Effector CD8-positive, alpha-beta T cell (primary cell): ENCODE data around the gene DEFB126.
"Not testable (repeated sequence)": the region's sequence is repeated elsewhere in the genome, so short reads cannot be mapped to it uniquely, and the experiment has no call there.

Source experiments
- DNase-seq: peaks from one replicate; lab custom pipeline; 2025; lab: John Stamatoyannopoulos, UW
- total RNA-seq, 4 experiments: gene quantifications; one replicate each; lab custom pipeline; 2026; lab: John Stamatoyannopoulos, UW

Gene DEFB126, protein sequence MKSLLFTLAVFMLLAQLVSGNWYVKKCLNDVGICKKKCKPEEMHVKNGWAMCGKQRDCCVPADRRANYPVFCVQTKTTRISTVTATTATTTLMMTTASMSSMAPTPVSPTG
- total RNA-seq, result 0 reads per million in 4 experiments

DNA sequence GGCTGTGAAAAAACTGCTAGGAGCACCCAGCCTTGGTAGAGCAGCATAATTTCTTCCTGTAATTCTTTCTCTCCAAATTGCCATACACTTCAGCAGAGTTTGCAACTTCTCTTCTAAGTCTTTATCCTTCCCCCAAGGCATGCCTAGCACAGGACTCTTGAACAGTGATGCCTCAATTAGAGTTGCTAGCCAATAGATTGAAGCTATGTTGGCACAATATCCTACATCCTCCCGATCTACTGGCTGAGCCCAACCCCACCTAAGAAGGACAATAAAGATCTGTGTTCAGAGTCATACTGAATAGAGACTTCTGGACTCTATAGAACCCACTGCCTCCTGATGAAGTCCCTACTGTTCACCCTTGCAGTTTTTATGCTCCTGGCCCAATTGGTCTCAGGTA is at the start of gene DEFB126:
Gene DEFB126 (plus strand): TSS at position 301 of the 400 bp plus-strand sequence. CDS start 39 bp downstream, at position 340.
- DNase-seq, result no peak

DNA sequence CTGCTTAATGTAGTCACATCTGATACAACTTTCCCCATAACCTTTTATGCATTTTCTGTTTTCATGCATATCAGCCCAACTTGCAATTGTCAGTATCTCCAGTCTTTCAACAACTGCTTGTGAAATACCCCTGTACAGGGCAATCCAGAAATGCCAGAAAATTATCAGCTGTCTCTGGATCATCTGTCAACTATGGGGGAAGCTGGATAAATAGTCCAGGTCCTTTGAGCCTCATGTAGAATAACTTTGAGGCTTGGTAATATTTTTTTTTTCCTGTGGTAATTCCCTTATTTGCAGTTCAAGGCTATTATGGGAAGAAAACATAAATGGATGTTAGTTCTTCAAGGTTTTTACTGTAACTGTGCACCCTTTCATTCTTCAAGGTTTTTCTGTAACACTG is 48.7 kb upstream of the DEFB126 start:
- no peak for DNase-seq

DNA sequence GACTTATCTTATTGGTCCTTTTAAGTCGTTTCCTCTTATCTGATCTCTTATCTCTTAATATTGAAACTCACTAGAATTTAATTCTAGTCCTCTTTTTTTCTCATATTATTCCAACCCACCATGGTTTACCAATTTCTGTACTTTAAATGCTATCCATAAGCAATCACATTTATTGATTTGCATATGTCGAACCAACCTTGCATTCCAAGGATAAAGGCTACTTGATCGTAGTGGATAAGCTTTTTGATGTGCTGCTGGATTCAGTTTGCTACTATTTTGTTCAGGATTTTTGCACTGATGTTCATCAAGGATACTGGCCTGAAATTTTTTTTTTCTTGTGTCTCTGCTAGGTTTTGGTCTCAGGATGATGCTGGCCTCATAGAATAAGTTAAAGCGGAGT is 47.2 kb upstream of the DEFB126 start:
- no peak for DNase-seq

DNA sequence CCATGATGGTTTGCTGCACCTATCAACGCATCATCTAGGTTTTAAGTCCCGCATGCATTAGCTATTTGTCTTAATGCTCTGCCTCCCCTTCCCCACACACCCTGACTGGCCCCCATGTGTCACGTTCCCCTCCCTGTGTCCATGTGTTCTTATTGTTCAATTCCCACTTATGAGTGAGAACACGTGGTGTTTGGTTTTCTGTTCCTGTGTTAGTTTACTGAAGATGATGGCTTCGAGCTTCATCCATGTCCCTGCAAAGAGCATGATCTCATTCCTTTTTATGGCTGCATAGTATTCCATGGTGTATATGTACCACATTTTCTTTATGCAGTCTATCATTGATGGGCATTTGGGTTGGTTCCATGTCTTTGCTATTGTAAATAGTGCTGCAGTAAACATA is 44.7 kb upstream of the DEFB126 start:
- not testable (repeated sequence) for DNase-seq

DNA sequence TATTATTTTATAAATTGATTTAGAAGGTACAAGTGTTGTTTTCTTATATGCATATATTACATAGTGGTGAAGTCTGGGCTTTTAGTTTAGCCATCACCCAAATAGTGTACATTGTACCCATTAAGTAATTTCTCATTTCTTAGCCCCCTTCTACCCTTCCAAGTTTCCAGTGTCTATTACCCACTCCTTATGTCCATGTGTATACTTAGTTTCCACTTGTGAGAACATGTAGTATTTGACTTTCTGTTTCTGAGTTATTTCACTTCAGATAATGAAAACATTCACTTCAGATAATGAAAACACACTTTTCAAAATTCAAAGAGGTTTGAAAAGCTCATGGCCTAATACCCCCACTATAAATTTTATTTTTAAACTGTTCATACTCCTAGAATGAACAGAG is 40.4 kb upstream of the DEFB126 start:
- DNase-seq, result no peak

DNA sequence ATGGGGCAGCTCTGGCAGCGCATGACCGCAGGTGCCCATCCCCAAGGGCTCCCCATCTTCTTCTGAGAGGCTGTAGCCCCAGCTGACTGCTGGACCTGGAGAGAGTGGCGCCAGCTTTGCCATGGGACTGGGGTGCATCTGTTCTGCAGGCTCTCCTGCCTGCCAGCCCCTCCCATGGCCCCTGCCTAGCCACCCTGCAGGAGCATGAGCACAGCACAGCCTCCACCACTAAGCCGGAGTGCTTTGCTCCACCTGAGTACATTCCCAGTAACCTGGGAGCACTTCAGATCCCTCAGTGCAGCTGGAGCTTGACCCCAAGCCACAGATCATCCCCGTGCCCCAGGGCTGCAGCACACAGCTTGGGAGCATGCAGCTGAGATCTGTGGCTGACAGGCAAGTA is 38.9 kb upstream of the DEFB126 start:
- no peak for DNase-seq

DNA sequence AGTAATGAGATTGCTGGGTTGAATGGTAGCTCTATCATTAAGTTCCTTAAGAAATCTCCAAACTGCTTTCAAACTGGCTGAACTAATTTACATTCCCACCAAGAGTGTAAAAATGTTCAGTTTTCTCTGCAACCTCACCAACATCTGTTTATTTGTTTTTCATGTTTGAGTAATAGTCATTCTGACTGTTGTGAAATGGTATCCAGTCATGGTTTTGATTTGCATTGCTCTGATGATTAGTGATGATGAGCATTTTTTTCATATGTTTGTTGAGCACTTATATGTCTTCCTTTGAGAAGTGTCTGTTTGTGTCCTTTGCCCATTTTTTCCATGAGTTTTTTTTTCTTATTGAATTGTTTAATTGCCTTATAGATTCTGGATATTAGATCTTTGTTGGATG is 30.0 kb upstream of the DEFB126 start:
- no peak for DNase-seq

DNA sequence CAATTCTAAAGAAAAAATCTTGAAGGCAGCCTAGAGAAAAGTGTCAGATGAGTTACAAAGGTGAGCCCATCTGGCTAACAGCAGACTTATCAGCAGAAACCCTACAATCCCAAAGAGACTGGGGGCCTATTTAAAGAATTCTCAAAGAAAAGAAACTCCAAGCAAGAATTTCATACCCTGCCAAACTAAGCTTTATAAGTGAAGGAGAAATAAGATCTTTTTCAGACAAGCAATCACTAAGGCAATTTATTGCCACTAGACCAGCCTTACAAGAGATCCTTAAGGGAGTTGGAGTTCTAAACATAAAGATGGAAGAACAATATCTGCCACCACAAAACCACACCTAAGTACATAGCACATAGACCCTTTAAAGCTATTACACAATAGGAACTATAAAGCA is 24.9 kb upstream of the DEFB126 start:
- DNase-seq, result no peak

DNA sequence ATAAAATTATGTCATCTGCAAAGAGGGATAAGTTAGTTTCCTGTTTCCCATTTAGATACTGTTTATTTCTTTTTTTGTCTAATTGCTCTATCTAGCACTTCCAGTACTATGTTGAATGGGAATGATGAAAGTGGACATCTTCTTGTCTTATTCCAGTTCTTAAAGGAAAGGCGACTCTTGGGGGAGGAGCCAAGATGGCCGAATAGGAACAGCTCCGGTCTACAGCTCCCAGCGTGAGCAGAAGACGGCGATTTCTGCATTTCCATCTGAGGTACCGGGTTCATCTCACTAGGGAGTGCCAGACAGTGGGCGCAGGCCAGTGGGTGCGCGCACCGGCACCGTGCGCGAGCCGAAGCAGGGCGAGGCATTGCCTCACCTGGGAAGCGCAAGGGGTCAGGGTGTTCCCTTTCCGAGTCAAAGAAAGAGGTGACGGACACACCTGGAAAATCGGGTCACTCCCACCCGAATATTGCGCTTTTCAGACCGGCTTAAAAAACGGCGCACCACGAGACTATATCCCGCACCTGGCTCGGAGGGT is 12.5 kb upstream of the DEFB126 start:
- not testable (repeated sequence) for DNase-seq

DNA sequence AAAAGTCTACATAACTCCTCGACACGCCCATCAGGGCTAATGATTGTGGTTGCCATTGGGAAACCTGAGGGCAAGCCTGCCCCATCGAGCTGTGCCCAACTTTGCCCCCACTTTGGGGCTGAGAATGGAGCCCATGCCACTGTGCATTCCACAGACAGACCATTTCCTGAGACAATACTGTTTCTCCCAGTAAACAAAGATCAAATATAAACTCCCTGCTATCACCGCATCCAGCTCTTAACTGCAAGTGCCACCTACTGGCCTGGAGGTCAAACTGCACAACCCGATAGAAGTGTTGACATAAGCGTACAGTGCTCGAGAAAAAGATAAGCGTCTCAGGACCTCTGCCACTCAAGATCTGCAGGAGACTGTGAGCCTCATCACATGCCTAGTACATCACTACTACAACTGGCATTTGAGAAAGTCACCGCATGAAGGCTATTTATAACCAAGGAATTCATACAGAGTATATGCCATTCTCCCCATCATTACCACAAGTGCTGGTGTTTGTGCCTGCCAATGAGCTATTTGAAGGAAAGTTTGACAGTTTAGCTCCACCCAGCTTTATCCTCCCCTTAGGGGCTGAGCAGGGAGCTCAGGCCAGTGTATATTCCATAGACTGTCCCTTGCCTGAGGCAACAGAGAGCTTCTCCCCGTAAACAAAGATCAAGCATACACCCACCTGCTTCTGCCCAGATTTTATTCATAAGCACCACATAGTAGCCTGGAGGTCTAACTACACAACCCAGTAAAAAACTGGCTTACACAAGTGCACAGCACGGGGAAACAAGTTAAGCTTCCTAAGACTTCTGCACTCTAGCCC is 4.5 kb upstream of the DEFB126 start:
- DNase-seq, result no peak

DNA sequence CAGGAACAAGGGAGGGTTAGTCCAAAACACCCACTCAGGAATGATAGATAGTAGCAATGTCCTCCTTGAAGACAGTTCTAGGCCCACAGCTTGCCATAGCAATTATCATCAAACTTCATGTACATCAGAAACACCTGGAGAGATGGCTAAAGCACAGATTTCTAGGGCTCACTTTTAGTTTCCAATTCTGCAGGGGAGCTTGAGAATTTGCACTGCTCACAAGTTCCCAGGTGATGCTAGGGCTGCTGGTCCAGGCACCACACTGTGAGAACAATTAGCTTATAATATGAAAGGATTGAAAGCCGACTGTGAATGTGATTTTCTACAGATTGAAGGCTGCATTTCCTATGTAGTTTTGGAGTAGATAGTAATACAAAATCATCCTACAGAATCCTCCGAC is 3.5 kb downstream of the DEFB126 start:
- no peak for DNase-seq

DNA sequence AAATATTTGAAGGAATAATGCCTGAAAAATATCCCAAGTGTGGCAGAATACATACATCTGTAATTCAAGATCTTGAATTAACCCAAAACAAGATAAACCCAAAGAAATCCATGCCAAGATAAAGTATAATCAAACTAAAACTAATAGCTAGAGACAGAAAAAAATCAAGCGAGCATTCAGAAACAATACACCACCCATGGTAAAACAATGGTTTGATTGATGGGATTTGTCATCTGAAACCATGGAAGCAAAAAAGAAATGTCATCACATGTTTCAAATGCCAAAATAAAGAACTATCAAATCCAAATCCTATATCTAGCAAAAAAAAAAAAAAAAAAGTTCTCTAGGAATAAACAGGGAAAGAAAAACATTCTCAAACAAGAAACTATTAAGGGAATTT is 9.7 kb downstream of the DEFB126 start:
- no peak for DNase-seq

DNA sequence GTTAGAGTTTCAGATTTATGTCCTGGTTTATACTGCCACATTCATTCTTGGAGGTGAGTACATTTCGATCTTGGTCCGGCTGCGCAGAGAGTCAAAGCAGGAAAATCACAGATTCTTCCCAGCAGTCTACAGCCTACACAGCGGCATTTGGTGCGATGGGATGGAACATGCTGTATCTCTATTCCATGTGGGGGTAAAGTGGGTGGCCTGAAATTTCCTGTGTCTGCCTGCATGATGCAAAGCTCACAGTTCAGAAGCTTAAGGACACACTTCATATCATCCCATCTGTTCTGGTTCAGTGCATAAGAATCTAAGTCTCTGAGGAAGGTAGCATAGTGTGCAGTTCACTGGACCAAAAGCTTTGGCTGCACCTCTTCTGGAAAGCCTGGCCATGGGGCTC is 14.8 kb downstream of the DEFB126 start, which contains the start of gene DEFB127:
Gene DEFB127 (plus strand): TSS at position 301 of the 400 bp plus-strand sequence. CDS start 91 bp downstream, at position 392.
- DNase-seq, result no peak

DNA sequence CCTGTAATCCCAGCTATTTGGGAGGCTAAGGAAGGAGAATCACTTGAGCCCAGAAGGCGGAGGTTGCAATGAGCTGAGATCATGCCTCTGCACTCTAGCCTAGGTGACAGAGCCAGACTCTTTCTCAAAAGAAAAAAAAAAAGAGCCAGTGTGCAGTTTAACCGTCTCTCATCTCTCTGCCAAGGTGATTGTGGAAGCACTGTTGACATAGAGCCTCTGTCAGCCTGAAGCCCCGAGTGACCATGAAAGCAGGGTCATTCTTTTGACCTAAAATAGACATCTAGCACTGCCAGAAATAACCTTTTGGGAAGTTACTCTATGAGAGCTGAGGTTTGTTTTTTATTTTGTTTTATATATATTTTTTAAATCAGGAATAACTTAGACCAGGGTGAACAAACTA is 22.2 kb downstream of the DEFB126 start:
- DNase-seq, result no peak

DNA sequence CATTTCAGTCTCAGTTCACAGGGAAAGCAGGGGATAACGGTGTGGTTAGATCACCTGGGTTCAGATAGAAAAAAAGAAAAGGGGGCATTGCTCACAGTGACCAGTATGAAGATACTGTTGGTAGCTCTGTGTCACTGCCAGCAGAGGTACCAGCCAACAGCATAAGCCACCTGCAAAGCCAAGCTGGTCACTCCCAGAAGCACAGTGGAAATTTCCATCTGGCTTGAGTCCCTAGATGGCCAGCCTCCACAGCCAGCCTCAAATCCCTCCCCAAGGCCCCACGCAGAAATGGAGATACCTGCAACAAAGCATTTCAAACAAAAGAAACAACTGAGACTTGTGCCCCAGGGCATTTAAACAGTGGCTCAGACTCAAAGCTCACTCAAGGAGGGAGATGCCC is 26.5 kb downstream of the DEFB126 start:
- DNase-seq, result no peak

DNA sequence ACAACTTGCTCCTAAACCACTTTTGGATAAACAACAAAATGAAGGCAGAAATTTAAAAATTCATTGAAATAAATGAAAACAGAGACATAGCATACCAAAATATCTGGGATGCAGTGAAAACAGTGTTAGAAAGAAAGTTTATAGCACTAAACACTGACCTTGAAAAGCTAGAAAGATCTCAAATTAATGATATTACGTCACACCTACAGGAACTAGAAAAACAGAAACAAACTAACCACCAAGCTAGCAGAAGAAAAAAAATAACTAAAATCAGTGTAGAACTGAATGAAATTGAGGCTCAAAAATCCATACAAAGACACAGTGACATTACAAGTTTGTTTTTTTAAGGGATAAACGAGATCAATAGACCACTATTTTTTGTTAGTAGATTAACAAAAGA is 41.9 kb downstream of the DEFB126 start:
- no peak for DNase-seq

DNA sequence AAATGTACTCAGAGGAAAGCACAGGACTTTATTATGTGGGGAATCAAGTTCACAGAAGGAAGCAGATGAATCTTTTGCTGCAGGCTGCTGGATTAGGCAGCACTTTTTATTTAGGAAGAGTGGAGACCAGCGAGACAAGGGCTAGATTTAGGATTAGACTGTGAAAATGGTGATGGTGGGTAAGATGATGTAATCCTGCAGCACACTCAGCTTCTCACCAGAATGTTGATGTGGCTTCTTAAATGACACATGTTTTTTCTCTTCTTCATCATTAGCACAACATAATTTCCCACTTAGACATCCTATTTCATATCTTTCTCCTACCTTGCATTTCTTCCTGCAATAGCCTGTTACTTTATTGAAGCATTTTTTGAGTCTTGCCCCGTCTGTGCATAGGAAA is 45.3 kb downstream of the DEFB126 start:
- DNase-seq, result no peak

DNA sequence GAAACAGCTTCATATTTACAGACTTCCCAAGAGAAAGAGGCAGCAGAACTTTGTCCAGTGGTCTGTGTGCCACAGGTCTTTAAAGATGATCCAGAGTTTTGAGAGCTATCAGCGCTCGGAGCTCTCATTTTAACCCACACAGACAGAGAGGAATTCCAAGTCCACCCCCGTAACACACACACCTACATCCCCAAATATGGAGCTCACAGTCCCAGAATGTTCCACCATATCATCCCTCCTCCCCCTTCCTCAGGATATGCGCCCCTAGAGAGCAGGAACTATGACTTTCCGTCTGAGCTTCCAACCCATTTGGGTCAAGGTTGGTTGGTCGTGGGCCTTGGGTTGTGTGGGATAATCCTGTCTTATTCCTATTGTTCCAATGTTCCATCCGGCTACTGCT is 47.2 kb downstream of the DEFB126 start, which contains the start of gene DEFB128:
Gene DEFB128 (minus strand): TSS at position 101 of the 400 bp plus-strand sequence. CDS start 88 bp downstream, at position 13.
- no peak for DNase-seq
